ENCODE measurements around the gene UQCC2. TPM values are rescaled to one million over a fixed set of nuclear protein-coding genes. Genes with fewer than 3 reads are reported as not detected.

UQCC2 gene
- total RNA-seq, 2 donors from 2014 or later = 45.0 to 81.7 TPM

- H3K9me3 ChIP-seq = no peaks in the 10 kb centered on the region
- H3K36me3 ChIP-seq = no peaks in the 10 kb centered on the region
- H3K9ac ChIP-seq (ENCODE audit: low read depth in 2 of 2, low read length in 2 of 2) = no peak overlapping the region
- H3K27ac ChIP-seq = no peak overlapping the region
- no peak for TF ChIP-seq CTCF (IDR thresholded peaks at IDR 0.05)
- H3K4me1 ChIP-seq = no peaks in the 10 kb centered on the region
- H3K4me3 ChIP-seq = no peak overlapping the region
- intact Hi-C loops (cut with DNase I) = no loop called here
- H3K27me3 ChIP-seq = no peaks in the 10 kb centered on the region
- no peak for DNase-seq
Observed at GRCh38 chr6:33719326-33719987, 8.0 kb upstream of the UQCC2 start.

- no peaks in the 10 kb centered on the region for H3K27me3 ChIP-seq
- intact Hi-C loops (cut with DNase I) = no loop called here
- H3K9me3 ChIP-seq = no peaks in the 10 kb centered on the region
- DNase-seq = no peak
- no peak overlapping the region for H3K9ac ChIP-seq (ENCODE audit: low read depth in 2 of 2, low read length in 2 of 2)
- H3K36me3 ChIP-seq = no peaks in the 10 kb centered on the region
- H3K27ac ChIP-seq = no peak overlapping the region
- no peak for TF ChIP-seq CTCF (IDR thresholded peaks at IDR 0.05)
- no peak overlapping the region for H3K4me3 ChIP-seq
- no peaks in the 10 kb centered on the region for H3K4me1 ChIP-seq
Observed at GRCh38 chr6:33718713-33719112, 7.2 kb upstream of the UQCC2 start.

- Histone ChIP-seq H3K27ac (no peak overlapping the region), H3K9ac (ENCODE audit: low read depth in 2 of 2, low read length in 2 of 2) (no peak overlapping the region), H3K9me3 (no peaks in the 10 kb centered on the region), H3K4me3 (no peak overlapping the region), H3K4me1 (no peaks in the 10 kb centered on the region), H3K36me3 (no peaks in the 10 kb centered on the region), H3K27me3 (no peaks in the 10 kb centered on the region)
- no peak for TF ChIP-seq CTCF (IDR thresholded peaks at IDR 0.05)
- intact Hi-C loops (cut with DNase I) = no loop called here
- DNase-seq = no peak
Observed at GRCh38 chr6:33717934-33718455, 6.5 kb upstream of the UQCC2 start.

GRCh38 chr6:33716890-33717632 lies 5.6 kb upstream of the UQCC2 start:
- no peak for TF ChIP-seq CTCF (IDR thresholded peaks at IDR 0.05)
- H3K27me3 ChIP-seq = no peaks in the 10 kb centered on the region
- H3K9ac ChIP-seq (ENCODE audit: low read depth in 2 of 2, low read length in 2 of 2) = no peak overlapping the region
- intact Hi-C loops (cut with DNase I) = no loop called here
- H3K36me3 ChIP-seq = no peaks in the 10 kb centered on the region
- no peaks in the 10 kb centered on the region for H3K9me3 ChIP-seq
- H3K27ac ChIP-seq = no peak overlapping the region
- no peak for DNase-seq
- H3K4me3 ChIP-seq = no peak overlapping the region
- H3K4me1 ChIP-seq = no peaks in the 10 kb centered on the region

- DNase-seq = peak; percentile 42
- no peak overlapping the region for H3K27ac ChIP-seq
- intact Hi-C loops (cut with DNase I) = no loop called here
- no peaks in the 10 kb centered on the region for H3K4me1 ChIP-seq
- no peak overlapping the region for H3K4me3 ChIP-seq
- no peaks in the 10 kb centered on the region for H3K36me3 ChIP-seq
- TF ChIP-seq CTCF (IDR thresholded peaks at IDR 0.05) = no peak
- H3K9me3 ChIP-seq = no peaks in the 10 kb centered on the region
- no peaks in the 10 kb centered on the region for H3K27me3 ChIP-seq
- H3K9ac ChIP-seq (ENCODE audit: low read depth in 2 of 2, low read length in 2 of 2) = no peak overlapping the region
Observed at GRCh38 chr6:33716379-33716778, 4.9 kb upstream of the UQCC2 start.

Data from colonic mucosa (tissue), 4 donors.